ENCODE results near the gene DACT2.
"Not testable (repeated sequence)": the region's sequence is repeated elsewhere in the genome, so short reads cannot be mapped to it uniquely, and the experiment has no call there.

Gene DACT2

GRCh38 chr6:168322966-168323365 is 3.4 kb upstream of the DACT2 start:
- DNase-seq (ENCODE audit: low read depth in 1 of 2, low spot score in 1 of 2), result no peak

GRCh38 chr6:168320634-168321033 is 1.1 kb upstream of the DACT2 start:
- DNase-seq (ENCODE audit: low read depth in 1 of 2, low spot score in 1 of 2), result no peak

- DNase-seq (ENCODE audit: low read depth in 1 of 2, low spot score in 1 of 2), result no peak
Observed at GRCh38 chr6:168318579-168319278, 848 bp downstream of the DACT2 start.

GRCh38 chr6:168318090-168318489 is 1.5 kb downstream of the DACT2 start:
- DNase-seq (ENCODE audit: low read depth in 1 of 2, low spot score in 1 of 2), result no peak

- no peak for DNase-seq (ENCODE audit: low read depth in 1 of 2, low spot score in 1 of 2)
Observed at GRCh38 chr6:168315596-168315995, 4.0 kb downstream of the DACT2 start.

- no peak for DNase-seq (ENCODE audit: low read depth in 1 of 2, low spot score in 1 of 2)
Observed at GRCh38 chr6:168314948-168315347, 4.6 kb downstream of the DACT2 start.

GRCh38 chr6:168314021-168314420 is 5.6 kb downstream of the DACT2 start:
- no peak for DNase-seq (ENCODE audit: low read depth in 1 of 2, low spot score in 1 of 2)

- no peak for DNase-seq (ENCODE audit: low read depth in 1 of 2, low spot score in 1 of 2)
Observed at GRCh38 chr6:168313431-168314011, 6.1 kb downstream of the DACT2 start.

- not testable (repeated sequence) for DNase-seq (ENCODE audit: low read depth in 1 of 2, low spot score in 1 of 2)
Observed at GRCh38 chr6:168312125-168312507, 7.5 kb downstream of the DACT2 start.

GRCh38 chr6:168311410-168312124 is 8.0 kb downstream of the DACT2 start:
- no peak for DNase-seq (ENCODE audit: low read depth in 1 of 2, low spot score in 1 of 2)

- DNase-seq (ENCODE audit: low read depth in 1 of 2, low spot score in 1 of 2), result no peak
Observed at GRCh38 chr6:168310945-168311344, 8.6 kb downstream of the DACT2 start.

- no peak for DNase-seq (ENCODE audit: low read depth in 1 of 2, low spot score in 1 of 2)
Observed at GRCh38 chr6:168310403-168310802, 9.2 kb downstream of the DACT2 start.

GRCh38 chr6:168309997-168310396 is 9.6 kb downstream of the DACT2 start:
- DNase-seq (ENCODE audit: low read depth in 1 of 2, low spot score in 1 of 2), result no peak

- DNase-seq (ENCODE audit: low read depth in 1 of 2, low spot score in 1 of 2), result no peak
Observed at GRCh38 chr6:168309183-168309582, 10.4 kb downstream of the DACT2 start.

GRCh38 chr6:168308390-168309144 is 11.0 kb downstream of the DACT2 start:
- DNase-seq (ENCODE audit: low read depth in 1 of 2, low spot score in 1 of 2), result no peak

- DNase-seq (ENCODE audit: low read depth in 1 of 2, low spot score in 1 of 2), result no peak
Observed at GRCh38 chr6:168307695-168308021, 11.9 kb downstream of the DACT2 start.

GRCh38 chr6:168307015-168307694 is 12.4 kb downstream of the DACT2 start:
- DNase-seq (ENCODE audit: low read depth in 1 of 2, low spot score in 1 of 2), result no peak

GRCh38 chr6:168305863-168306262 is 13.7 kb downstream of the DACT2 start:
- DNase-seq (ENCODE audit: low read depth in 1 of 2, low spot score in 1 of 2), result no peak

- no peak for DNase-seq (ENCODE audit: low read depth in 1 of 2, low spot score in 1 of 2)
Observed at GRCh38 chr6:168305096-168305749, 14.4 kb downstream of the DACT2 start.

- DNase-seq (ENCODE audit: low read depth in 1 of 2, low spot score in 1 of 2), result no peak
Observed at GRCh38 chr6:168304752-168305015, 14.9 kb downstream of the DACT2 start.

Data from activated CD4-positive, alpha-beta T cell treated with anti-CD3 and anti-CD28 coated beads, Interleukin-2, amount 50 U/mL, for 24 hours (primary cell).